ENCODE results near the gene CPZ.

DNA sequence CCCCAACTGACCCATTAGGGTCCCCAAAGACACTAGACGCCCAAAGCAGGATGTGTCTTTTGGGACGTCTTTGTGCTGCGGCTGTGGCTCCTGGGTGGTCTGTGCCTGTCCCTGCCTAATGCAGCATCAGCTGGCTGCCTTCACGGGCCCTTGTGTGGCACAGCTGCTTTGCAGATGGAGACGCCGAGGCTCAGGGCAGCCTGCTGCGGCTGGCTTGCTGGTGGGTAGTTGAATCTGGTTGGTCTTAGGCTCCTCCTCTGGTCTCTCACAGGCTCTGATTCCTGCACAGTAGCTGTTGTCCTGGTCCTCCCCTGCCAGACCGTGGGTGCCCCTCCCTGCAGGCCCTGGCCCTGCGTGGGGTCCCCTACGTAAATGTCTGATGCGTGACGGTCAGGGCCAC lies 8.1 kb downstream of the CPZ start:
- TF ChIP-seq EP300 (IDR thresholded peaks at IDR 0.05; ENCODE audit: borderline replicate concordance): no peak
- TF ChIP-seq, protein P1, sequence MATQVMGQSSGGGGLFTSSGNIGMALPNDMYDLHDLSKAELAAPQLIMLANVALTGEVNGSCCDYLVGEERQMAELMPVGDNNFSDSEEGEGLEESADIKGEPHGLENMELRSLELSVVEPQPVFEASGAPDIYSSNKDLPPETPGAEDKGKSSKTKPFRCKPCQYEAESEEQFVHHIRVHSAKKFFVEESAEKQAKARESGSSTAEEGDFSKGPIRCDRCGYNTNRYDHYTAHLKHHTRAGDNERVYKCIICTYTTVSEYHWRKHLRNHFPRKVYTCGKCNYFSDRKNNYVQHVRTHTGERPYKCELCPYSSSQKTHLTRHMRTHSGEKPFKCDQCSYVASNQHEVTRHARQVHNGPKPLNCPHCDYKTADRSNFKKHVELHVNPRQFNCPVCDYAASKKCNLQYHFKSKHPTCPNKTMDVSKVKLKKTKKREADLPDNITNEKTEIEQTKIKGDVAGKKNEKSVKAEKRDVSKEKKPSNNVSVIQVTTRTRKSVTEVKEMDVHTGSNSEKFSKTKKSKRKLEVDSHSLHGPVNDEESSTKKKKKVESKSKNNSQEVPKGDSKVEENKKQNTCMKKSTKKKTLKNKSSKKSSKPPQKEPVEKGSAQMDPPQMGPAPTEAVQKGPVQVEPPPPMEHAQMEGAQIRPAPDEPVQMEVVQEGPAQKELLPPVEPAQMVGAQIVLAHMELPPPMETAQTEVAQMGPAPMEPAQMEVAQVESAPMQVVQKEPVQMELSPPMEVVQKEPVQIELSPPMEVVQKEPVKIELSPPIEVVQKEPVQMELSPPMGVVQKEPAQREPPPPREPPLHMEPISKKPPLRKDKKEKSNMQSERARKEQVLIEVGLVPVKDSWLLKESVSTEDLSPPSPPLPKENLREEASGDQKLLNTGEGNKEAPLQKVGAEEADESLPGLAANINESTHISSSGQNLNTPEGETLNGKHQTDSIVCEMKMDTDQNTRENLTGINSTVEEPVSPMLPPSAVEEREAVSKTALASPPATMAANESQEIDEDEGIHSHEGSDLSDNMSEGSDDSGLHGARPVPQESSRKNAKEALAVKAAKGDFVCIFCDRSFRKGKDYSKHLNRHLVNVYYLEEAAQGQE (IDR thresholded peaks at IDR 0.05; ENCODE audit: low read depth): no peak

Data from Ishikawa (cell line).